Posterior vena cava (tissue), 2 donors: ENCODE data around the gene EFCAB8. TPM values are rescaled to one million over a fixed set of nuclear protein-coding genes. Genes with fewer than 3 reads are reported as not detected.

Experiments
- DNase-seq: peaks from one replicate; pipeline ENCODE4 v3.0.0-alpha.2; 2020; ENCODE audit warnings: low spot score
- intact Hi-C, 2 donors: fragments of 100-400 bp; cut with DNase I; formaldehyde crosslinking; loops; one replicate each; pipeline versions ENCODE4 v1.14.1 to v1.14.2; 2022 to 2023
- total RNA-seq, 2 donors: library from RNA; stranded (reverse); fragmentation: NEBNext Ultra II Directional; extraction: Animal tissue kit (Norgen Biotek cat#: 25700); gene quantifications; one replicate each; pipeline ENCODE4 v1.2.1, GENCODE V29; 2021
- donor health status: DM: yes; HTN: yes; CAD: no.
- donor health status: DM: yes; HTN: yes; CAD: no.

The EFCAB8 gene
- total RNA-seq, 2 donors from 2014 or later, result 0.28 to 0.81 TPM

DNA sequence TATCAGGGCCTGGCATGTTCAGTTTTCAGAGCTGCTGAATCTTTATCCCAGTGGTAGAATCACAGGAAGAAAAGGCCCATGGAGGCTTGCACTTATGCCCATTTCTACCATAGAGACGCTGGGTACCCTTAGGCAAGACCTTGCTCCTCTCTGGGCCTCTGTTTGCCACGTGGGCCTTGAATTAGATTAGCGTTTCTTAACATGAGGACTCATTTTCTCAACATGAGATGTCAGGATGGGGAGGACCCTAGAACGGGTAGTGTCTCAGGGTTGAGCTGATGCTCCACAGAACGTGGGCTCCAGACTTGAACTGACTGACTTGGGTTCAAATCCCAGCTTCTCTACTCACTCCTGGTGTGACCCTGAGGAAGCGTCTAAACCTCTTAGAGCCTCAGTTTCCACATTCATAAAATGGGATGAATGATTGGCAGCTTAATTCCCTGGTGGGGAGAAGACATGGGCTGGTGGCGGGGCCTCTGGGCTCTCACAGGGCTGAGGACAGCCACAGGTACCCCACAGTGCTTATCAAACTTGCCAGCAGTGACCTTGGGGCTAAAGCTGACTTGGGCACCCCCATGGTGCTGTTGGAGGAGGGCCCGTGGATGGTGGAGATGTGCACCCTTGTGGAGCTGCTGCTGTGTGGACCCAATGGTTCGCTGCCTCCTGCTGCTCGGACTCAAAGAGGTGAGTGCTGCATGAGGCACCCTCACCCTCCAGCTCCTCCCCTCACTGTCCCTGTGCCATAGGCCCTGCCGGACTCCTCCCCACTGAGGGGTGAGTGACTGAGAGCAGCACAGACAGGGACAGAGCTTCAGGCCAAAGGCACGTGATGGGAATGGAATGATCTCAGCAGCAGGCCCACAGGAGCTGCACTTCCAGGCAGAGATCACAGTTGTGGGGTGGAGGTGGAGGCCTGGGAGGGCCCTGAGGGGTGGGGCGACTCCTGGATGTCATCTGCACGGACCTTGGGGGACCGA lies 117.3 kb downstream of the EFCAB8 start:
- DNase-seq, result peak; percentile 71
- intact Hi-C loops, result no loop called here

DNA sequence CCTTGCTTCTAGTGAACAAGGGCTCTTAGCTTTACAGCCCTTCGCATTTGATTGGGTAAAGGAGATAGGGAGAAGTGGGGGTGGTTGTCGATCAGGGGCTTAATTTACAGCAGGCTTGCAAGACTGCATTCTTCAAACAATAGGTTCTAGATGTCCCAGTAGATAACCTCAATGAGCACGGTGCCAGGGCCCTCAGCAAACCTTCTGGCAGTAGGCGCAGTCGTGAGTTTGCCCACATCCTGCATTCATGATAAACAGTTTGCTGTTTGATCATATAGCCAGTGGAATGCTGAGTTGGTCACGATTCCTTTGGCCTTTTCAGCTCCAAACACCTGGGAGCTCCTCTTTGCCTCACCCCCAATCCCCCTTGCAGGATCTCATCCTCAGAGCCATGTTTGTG lies 118.0 kb downstream of the EFCAB8 start:
- intact Hi-C loops, result no loop called here
- peak; percentile 30 for DNase-seq

DNA sequence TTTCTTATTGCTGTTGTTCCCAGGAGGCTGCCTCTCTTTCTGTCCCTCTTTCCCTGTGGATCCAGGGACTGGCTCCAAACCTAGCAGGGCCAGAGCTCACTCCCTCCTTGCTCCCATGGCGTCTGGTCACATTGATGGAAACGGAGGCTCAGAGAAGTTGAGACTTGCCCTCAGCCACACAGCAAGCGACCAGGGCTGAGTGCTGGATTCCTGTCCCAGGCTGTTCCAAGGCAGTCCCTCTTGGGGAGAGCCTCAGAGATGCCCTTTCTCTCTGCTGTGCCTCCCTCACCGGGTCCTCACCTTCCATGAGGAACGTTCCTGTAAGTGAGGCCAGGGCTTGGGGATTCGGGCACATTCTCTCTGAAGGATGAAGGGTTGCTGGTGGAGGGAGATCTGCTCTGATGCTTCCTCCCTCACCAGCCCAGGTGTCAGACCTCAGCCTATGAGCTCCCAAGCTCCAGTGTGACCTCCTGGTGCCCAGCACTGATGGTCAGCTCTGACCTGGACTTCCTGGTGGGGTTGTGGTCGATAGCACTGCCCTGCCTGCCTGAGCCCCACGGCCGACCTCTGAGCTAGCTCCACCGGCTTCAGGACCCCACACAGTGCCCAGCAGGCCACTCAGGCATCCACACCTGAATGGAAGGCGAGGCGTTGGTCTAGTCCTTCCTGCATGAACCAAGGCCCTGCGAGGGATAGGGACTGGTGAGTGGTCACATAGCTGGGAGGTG lies 118.7 kb downstream of the EFCAB8 start:
- peak; percentile 64 for DNase-seq
- intact Hi-C loops, result no loop called here

DNA sequence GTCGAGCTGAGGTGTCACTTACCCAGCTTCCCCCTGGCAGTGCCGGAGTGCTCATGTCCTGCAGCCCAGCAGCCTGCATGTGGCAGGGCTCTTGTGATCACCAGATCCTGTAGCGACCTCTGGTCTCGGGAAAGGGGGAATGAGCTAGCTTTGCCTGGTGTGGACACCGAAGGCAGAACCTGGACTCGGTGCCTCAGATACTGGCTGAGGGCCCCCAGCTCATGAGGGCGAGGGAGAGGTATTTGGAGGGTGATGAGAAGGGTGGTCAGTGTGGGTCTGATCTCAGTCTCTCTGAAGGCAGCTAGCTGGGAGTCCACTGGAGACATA lies 119.2 kb downstream of the EFCAB8 start:
- DNase-seq, result peak; percentile 41
- intact Hi-C loops, result no loop called here

DNA sequence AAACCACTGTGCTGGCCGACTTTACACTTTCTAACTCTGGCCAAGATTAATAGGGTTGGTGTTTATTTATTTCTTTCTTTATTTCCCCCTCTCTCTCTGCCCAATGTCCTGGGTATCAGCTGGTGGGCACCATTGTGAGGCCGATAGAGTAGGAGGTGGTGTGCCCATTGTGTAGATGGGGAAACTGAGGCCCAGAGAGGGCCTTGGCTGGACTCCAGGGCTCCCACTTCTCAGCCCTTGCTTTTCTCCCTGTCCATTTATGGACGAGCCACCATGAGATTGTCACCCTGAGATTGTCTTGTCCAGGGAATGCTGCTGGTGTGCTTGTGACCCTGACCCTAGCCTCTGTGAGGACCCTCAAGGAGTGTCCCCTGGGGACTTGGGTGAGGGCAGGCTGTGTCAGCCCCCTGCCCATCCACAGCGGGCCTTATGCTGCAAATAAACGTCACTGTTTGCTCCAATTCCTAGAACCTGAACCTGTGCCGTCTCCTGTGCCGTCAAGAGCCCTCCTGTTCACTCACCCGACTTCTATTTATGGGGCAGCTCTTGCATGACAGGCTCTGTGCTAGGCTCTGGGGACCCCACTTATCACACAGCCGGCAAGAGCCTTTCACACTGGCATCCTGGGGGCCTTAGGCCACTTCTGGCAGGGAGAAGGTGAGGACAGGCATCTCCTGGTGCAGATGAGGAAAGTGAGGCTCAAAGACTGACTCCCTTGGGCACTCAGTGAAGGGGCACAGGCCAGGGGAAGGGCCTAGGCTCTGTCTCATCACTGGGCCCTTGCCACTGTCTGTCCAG lies 120.7 kb downstream of the EFCAB8 start:
- intact Hi-C loops, result no loop called here
- DNase-seq, result peak; percentile 34

DNA sequence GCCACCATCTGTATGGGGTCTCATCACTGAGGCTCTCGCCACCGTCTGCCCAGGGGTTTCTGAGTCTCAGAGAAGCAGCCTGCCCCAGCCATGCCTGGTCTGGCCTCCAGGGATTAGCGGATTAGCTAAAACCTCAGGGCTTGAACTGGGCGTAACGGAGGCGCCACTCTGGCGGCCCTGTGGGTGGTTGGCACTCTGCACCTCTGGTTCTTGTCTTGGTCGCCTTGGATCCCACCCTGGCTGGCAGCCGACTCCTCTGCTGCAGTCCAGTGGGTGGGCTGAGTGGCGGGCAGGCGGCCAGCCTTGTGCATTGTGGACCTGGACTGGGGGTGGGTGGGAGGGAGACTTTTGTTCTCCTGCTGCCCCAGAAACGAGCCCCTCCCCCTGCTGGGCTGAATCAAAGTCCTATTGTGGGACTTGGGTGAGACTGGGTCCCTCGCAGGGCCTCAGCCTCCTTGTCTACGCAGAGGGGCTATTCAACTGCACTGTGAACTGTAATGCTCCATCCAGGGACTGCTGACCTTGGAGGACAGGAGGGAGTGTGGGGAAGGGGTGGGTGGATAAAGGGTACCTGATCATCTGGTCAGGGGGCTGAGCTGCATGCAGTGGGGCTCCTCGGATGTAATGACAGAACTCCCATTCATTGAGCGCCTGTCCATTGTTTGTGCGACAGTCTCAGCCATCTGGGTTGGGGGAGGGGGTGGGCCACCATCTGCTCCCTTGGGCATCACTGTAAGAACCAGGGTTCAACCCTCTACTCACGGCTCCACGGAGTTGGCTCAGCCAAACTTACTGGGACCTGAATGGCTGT lies 121.6 kb downstream of the EFCAB8 start:
- peak; percentile 73 for DNase-seq
- intact Hi-C loops, result no loop called here

DNA sequence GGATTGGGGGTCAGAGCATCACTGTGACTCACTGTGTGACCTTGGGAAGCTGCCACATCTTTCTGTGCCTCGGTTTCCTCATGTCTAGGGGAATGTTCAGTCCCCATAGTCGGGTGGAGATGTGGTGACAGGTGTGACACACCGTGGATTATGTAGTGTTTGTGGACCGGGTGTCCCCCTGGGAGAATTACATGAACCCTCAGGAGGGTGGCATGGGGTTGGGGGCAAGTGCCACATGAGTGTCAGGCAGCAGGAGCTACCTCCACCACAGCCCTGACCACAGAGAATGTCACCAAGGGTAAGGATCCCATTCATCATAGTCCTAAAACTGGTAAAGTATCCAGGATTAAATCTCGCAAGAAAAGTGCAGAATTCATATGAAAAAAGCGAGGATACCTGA lies 122.3 kb downstream of the EFCAB8 start:
- intact Hi-C loops, result no loop called here
- DNase-seq, result peak; percentile 18

DNA sequence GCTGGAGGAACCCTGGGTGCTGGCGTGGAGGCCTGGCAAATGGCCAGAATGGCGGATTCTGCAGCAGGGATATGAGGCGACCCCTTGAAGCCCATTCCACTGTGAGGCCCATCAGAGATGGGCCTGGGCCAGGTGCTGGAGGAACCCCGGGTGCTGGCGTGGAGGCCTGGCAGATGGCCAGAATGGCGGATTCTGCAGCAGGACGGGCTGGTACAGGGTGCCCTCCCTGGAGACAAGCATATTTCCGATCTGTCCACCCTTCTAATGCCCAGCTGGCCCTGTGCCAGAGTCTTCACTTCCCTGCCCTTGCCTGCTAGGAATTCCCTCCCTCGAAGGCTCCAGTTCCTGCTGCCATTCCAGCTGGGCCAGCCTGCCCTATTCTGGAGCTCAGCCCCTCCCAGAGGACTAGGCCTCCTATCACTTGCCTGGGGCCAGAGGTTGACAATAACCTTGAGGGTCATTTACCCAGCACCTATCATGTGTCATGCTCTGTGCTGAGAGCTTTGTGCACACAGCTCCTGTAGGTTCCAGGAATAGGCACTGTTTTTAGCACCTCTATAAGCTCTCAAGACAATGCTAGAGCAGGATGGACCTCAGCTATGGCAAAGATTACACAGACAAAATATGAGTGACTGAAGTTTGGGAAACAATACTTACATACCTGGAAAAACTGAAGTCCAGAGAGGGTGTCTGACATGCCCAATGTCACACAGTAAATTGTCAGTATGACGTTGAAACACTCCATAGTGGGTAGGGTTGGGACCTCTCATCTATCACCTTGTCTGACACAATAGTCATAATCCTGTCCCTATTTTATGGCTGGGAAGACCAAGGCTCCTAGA lies 124.1 kb downstream of the EFCAB8 start:
- intact Hi-C loops, result no loop called here
- DNase-seq, result peak; percentile 76

DNA sequence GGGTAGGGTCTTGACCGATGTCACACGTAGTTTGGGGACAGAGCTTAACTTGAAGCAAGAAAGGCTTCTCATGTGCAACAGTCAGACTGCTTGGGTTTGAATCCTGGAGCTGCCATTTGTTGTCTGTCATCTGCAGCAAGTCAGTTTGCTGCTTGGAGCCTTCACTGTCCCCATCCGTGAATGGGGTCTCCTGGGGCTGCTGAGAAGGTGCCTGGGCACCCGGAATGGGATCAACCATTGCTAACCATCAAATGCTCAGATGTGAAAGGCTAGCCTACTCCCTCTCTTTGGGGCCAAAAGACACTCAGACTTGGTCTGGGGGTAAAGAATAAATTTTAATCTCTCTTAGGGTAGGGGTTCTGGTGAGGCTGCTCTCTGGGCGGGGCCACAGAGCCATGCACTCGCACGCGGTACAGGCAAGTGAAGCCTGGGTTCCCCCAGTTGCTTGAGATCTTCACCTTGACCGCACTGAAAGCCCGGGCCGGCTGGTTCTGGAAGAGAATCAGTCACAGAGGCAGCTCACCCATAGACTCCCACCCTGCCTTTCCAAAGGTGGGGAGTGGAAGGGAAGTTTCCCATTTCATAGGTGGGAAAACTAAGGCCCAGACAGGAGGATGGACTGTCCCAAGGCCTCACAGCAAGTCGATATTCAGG lies 124.9 kb downstream of the EFCAB8 start:
- DNase-seq, result peak; percentile 69
- intact Hi-C loops, result no loop called here

DNA sequence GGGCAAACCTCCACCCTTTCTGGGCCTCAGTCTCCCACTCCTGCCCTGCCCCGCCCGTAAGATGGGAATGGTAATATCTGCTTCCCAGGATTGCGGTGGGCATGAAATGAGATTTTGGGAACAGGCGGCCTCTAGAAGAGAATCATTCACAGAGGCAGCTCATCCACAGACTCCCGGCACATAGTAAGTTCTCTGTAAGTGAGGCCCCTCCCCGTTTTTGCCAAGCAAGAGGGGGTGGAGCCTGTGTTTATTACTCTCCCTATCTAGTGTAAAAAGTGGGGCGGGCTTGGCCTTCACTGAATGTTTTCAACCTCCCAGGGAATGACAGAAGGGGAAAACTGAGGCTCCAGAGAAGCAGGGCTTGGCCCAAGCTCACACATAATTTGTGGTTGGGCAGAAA lies 125.5 kb downstream of the EFCAB8 start:
- peak; percentile 15 for DNase-seq
- intact Hi-C loops, result no loop called here

DNA sequence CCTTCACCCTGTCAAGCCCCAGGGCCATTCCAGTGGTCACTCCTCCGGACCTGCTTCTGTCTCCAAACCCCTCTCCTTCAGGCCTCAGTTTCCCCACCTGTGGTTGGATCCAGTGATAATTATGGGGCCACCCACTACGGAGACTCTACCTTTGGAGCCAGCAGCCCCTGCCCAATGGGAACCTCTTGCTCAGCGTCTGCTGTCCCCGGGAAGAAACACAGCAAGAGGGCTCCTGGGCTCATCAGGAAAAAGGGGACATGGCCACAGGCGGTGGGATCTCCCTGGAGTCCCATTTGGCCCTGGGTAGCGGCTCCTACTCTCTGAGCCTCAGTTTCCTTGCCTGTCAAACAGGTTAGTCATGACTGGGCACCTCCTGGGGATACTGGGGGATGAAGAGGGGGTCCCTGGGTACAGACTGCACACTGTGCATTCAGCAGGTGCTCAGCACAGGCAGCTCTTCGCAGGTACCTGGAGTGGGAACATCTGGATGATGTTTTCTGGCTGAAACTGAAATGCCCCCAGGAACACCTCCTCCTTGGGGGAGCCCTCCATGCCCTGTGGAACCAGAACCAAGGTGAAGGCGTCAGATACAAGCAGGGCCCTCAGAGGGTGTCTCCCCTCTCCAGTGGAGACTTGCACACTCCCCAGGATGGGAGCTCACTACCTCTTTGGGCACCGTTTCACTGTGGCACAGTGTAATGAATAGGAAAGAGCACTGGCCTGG lies 126.1 kb downstream of the EFCAB8 start:
- DNase-seq, result peak; percentile 60
- intact Hi-C loops, result no loop called here

DNA sequence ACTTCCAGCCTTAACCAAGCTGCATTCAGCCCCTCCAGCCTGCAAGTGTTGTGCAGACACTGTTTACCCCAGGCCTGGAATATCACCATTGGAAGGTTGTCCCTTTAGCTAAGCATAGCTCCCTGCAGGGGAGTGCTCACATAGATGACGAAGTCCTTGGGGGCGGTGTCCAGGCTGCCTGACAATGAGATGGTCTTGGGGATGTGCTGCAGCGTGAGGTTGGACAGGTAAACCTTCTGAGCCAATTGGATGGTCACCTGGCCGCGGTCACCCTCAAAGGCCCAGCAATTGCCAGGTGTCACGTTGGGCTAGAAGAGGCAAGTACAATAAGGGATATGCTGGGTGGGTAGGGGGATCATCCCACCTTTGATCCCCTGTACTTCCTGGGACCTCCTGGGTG lies 126.9 kb downstream of the EFCAB8 start:
- peak; percentile 64 for DNase-seq
- intact Hi-C loops, result no loop called here

DNA sequence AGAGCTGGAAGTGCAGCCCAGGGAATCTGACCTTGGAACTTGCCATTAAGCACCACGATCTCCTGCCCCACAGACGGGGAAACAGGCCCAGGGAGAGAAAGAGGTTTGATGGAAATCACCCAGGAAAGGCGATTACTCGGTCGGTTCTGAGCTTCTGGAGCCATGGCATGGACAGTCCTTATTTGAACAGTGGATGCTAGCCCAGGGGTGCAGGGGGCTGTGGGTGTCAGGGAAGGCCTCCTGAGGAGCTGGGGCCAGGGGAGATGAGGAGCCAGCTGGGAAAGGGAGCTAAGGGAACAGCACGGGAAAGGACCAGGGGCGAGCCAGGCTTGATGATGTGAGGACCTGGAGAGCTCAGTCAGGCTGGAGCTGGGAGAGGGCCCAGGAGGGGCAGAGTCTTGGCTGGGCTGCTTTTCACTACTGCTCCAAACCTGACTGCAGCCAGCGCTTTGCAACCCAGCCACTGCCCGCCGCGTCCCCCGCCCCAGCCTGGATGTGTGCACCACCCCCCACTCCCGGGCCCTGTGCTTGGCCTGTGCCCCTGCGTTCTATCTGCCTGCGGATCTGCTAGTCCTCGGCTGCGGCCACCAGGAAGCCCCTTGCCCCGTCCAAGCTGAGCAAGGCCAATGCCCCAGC lies 127.7 kb downstream of the EFCAB8 start:
- intact Hi-C loops, result no loop called here
- peak; percentile 78 for DNase-seq

DNA sequence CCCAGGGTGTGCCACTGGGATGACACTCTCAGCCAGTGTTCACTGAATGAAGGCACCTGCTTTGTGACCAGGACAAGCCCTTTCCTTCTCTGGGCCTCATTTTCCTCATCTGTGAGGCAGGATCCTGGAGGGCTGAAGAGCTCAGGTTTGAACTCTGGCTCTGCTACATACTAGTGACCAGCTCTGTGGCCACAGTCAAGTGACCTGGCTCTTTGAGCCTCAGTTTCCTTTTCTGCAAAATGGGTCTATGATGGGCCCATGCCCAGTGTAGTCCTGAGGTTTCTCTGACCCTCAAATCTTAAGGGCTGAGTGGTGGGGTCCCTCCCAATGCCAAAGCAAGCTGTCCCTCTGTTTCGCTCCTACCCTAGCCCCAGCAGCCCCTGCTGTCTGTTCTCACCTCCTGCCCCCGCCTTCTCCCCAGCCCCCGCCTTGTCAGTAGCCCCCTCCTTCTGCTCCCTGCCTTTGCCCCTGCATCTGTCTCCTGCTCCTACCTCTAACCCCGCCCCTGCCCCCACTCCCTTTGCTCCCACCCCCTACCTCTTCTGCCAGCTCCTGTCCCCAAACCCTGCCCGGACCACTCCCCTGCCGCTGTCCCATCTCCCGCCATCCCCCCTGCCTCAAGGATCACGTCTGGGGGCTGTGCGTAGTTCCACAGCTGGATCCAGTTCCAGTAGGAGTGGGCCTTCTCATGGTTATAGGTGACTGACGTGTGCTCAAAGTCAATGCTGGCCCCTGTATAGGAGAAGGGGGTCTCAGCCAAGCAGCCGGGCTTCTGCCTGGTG lies 128.5 kb downstream of the EFCAB8 start:
- intact Hi-C loops, result no loop called here
- DNase-seq, result peak; percentile 53

DNA sequence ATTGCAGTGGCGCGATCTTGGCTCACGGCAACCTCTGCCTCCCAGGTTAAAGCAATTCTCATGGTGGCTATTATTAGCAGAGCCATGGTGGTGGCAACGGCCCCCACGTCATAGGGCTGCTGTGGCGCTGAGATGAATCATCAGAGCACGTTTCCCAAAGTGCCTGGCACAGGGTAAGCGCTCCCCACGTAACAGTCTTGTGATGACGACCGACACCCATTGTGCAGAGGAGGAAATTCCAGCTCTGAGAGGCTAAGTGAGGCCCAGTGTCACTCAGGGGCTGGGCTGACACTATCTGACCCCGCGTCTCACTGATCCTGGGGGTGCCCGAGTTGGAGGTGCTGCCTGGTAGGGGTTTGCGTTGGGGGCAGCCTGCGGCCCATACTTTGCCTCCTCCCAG lies 129.3 kb downstream of the EFCAB8 start:
- DNase-seq, result peak; percentile 38
- intact Hi-C loops, result no loop called here
